WTC11 (cell line): ENCODE results near the gene FLYWCH2. TPM values are rescaled to one million over a fixed set of nuclear protein-coding genes. Genes with fewer than 3 reads are reported as not detected.

Experiments used
- ATAC-seq: fragments of 200-7000 bp; cut with Tn5 transposase; 2 replicates; pipeline ENCODE4 v1.10.0; 2021; ENCODE audit warnings: mild to moderate bottlenecking, moderate library complexity
- CTCF ChIA-PET: fragments of 300-600 bp; sonication (Branson Sonifier 250); formaldehyde crosslinking; loops from one replicate; lab custom pipeline; 2021; ENCODE audit warnings: antibody characterized with exemption; lab: Charles Lee
- POLR2A ChIA-PET: fragments of 350-600 bp; sonication (Branson Sonifier 250); formaldehyde crosslinking; loops from one replicate; lab custom pipeline; 2021; ENCODE audit warnings: antibody characterized with exemption; lab: Charles Lee
- DNase-seq: peaks from one replicate; pipeline ENCODE4 v3.0.0; 2021; ENCODE audit warnings: low spot score
- H3K27ac Mint-ChIP-seq: 2 replicates; pipeline ENCODE4 v1.8.0; 2021; ENCODE audit warnings: mixed read lengths
- H3K27me3 Mint-ChIP-seq: 2 replicates; pipeline ENCODE4 v1.8.0; 2021; ENCODE audit warnings: low read depth, mild to moderate bottlenecking, moderate library complexity, mixed read lengths
- H3K36me3 Mint-ChIP-seq: 2 replicates; pipeline ENCODE4 v1.8.0; 2021; ENCODE audit warnings: mixed read lengths
- H3K4me1 Mint-ChIP-seq: 2 replicates; pipeline ENCODE4 v1.8.0; 2022; ENCODE audit warnings: mixed read lengths
- H3K4me3 Mint-ChIP-seq: 2 replicates; pipeline ENCODE4 v1.8.0; 2021; ENCODE audit warnings: mild to moderate bottlenecking, moderate library complexity, mixed read lengths
- H3K9me3 Mint-ChIP-seq: 2 replicates; pipeline ENCODE4 v1.8.0; 2021; ENCODE audit warnings: mixed read lengths
- ELF4 ChIP-seq: sonication (generic); formaldehyde crosslinking; IDR thresholded peaks from 2 replicates; pipeline ENCODE4 v1.8.1; 2022; ENCODE audit warnings: low read depth, mild to moderate bottlenecking, moderate library complexity, missing genetic modification reagents
- FOXK1 ChIP-seq: sonication (generic); formaldehyde crosslinking; IDR thresholded peaks from 2 replicates; pipeline ENCODE4 v1.8.0; 2022; ENCODE audit warnings: mild to moderate bottlenecking, moderate library complexity, missing genetic modification reagents
- GABPB1 ChIP-seq: sonication (generic); formaldehyde crosslinking; IDR thresholded peaks from 2 replicates; pipeline ENCODE4 v1.8.1; 2023; ENCODE audit warnings: mild to moderate bottlenecking, missing genetic modification reagents
- KAT7 ChIP-seq: sonication (generic); formaldehyde crosslinking; IDR thresholded peaks from 2 replicates; pipeline ENCODE4 v1.8.1; 2023; ENCODE audit warnings: missing genetic modification reagents, mild to moderate bottlenecking, borderline replicate concordance
- MXD4 ChIP-seq: fragments of 250-450 bp; sonication (Bioruptor Pico); IDR thresholded peaks from 2 replicates; pipeline ENCODE4 v1.8.0; 2021; ENCODE audit warnings: mild to moderate bottlenecking, moderate library complexity, borderline replicate concordance
- MYBL2 ChIP-seq: sonication (generic); formaldehyde crosslinking; IDR thresholded peaks from 2 replicates; pipeline ENCODE4 v1.8.1; 2023; ENCODE audit warnings: mild to moderate bottlenecking, moderate library complexity, missing genetic modification reagents
- NFE2L1 ChIP-seq: sonication (generic); formaldehyde crosslinking; IDR thresholded peaks from 2 replicates; pipeline ENCODE4 v1.8.1; 2023; ENCODE audit warnings: missing genetic modification reagents
- NFYB ChIP-seq: sonication (generic); formaldehyde crosslinking; conservative IDR thresholded peaks from 2 replicates; pipeline ENCODE4 v1.8.0; 2022; ENCODE audit warnings: low read depth, missing genetic modification reagents
- NR3C1 ChIP-seq: sonication (generic); formaldehyde crosslinking; conservative IDR thresholded peaks from 2 replicates; pipeline ENCODE4 v1.8.1; 2023; ENCODE audit warnings: low read depth, mild to moderate bottlenecking, missing genetic modification reagents
- OVOL2 ChIP-seq: fragments of 250-450 bp; sonication (Bioruptor Pico); IDR thresholded peaks from 2 replicates; pipeline ENCODE4 v1.9.0; 2021; ENCODE audit warnings: mild to moderate bottlenecking, borderline replicate concordance
- RELA ChIP-seq: sonication (generic); formaldehyde crosslinking; IDR thresholded peaks from 2 replicates; pipeline ENCODE4 v1.8.1; 2022; ENCODE audit warnings: missing genetic modification reagents, mild to moderate bottlenecking, borderline replicate concordance
- SMAD3 ChIP-seq: sonication (generic); formaldehyde crosslinking; IDR thresholded peaks from 2 replicates; pipeline ENCODE4 v1.8.0; 2022; ENCODE audit warnings: missing genetic modification reagents, mild to moderate bottlenecking, borderline replicate concordance
- TEAD1 ChIP-seq: sonication (generic); formaldehyde crosslinking; IDR thresholded peaks from 2 replicates; pipeline ENCODE4 v1.8.0; 2022; ENCODE audit warnings: mild to moderate bottlenecking, missing genetic modification reagents
- TEAD4 ChIP-seq: sonication (generic); formaldehyde crosslinking; IDR thresholded peaks from 2 replicates; pipeline ENCODE4 v1.8.0; 2022; ENCODE audit warnings: mild to moderate bottlenecking, missing genetic modification reagents
- ZBTB21 ChIP-seq: sonication (generic); formaldehyde crosslinking; IDR thresholded peaks from 2 replicates; pipeline ENCODE4 v1.8.1; 2023; ENCODE audit warnings: mild to moderate bottlenecking, missing genetic modification reagents, borderline replicate concordance
- total RNA-seq: library from RNA; stranded (reverse); gene quantifications from 3 replicates; pipeline ENCODE4 v1.2.3, GENCODE V29; 2021
- TF ChIP-seq, protein P1 (sequence below): sonication (generic); formaldehyde crosslinking; IDR thresholded peaks from 2 replicates; pipeline ENCODE4 v1.8.1; 2022; ENCODE audit warnings: mild to moderate bottlenecking, missing genetic modification reagents, moderate library complexity, borderline replicate concordance
- TF ChIP-seq, protein P2 (sequence below): sonication (generic); formaldehyde crosslinking; IDR thresholded peaks from 2 replicates; pipeline ENCODE4 v1.8.0; 2022; ENCODE audit warnings: mild to moderate bottlenecking, missing genetic modification reagents
- TF ChIP-seq, protein P3 (sequence below): fragments of 200-600 bp; IDR thresholded peaks from 2 replicates; pipeline ENCODE4 v1.8.0; 2022; ENCODE audit warnings: antibody characterized with exemption
- TF ChIP-seq, protein P4 (sequence below): sonication (generic); formaldehyde crosslinking; IDR thresholded peaks from 2 replicates; pipeline ENCODE4 v1.8.1; 2023; ENCODE audit warnings: mild to moderate bottlenecking, missing genetic modification reagents
- TF ChIP-seq, protein P5 (sequence below): fragments of 250-450 bp; sonication (Bioruptor Pico); IDR thresholded peaks from 2 replicates; pipeline ENCODE4 v1.9.0; 2021; ENCODE audit warnings: moderate library complexity, mild to moderate bottlenecking, inconsistent platforms, borderline replicate concordance
- TF ChIP-seq, protein P6 (sequence below): fragments of 250-450 bp; sonication (Bioruptor Pico); IDR thresholded peaks from 2 replicates; pipeline ENCODE4 v2.1.2; 2022; ENCODE audit warnings: mild to moderate bottlenecking, moderate library complexity

The FLYWCH2 gene
- total RNA-seq, 1 experiment from 2014 or later = 20.7 TPM

DNA sequence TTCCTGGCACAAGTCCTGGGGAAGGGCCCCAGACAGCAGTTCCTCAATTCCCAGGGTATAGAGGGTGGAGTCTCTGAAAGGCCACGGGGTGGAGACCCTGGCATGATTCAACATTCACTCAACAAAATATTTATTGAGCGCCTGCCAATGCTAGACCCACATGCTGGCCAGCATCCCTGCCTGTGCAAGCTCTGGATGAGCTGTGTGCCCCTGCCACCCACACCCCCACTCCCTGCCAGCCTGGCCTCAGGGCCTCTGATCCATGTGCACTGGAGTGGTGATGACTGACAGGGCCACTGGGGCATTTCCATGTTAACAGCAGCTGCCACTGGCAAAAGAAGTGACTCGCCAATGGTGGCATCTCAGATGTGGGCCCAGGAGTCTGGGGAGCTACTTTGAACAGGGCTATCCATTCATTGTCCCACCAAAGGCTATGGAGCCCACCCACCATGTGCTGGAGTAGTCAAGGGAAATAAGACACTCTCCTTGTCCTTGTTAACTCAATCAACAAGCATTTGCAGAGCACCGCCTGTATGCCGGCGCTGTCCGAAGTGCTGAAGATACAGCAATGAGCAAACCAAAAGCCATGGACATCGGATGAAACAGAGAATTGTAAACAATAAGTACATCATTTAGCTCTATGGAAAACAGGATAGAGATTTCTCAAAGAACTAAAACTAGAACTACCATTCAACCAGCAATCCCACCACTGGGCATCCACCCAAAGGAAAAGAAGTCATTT lies 22.0 kb upstream of the FLYWCH2 start:
- ChIA-PET CTCF (interaction anchor here (0.6 to 2.1 kb wide), 2 partner anchors 22 to 64 kb away, joined by 3 to 7 read pairs; no protein-coding TSS in a partner anchor), POLR2A (no interaction called here)
- TF ChIP-seq, protein P1, sequence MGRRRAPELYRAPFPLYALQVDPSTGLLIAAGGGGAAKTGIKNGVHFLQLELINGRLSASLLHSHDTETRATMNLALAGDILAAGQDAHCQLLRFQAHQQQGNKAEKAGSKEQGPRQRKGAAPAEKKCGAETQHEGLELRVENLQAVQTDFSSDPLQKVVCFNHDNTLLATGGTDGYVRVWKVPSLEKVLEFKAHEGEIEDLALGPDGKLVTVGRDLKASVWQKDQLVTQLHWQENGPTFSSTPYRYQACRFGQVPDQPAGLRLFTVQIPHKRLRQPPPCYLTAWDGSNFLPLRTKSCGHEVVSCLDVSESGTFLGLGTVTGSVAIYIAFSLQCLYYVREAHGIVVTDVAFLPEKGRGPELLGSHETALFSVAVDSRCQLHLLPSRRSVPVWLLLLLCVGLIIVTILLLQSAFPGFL (CRISPR knock-in tag) = no peak
- TF ChIP-seq KAT7 (no peak), TEAD1 (no peak), FOXK1 (CRISPR knock-in tag) (peak; percentile 32; the same call in 1 of the 2 replicates)
- TF ChIP-seq, protein P2, sequence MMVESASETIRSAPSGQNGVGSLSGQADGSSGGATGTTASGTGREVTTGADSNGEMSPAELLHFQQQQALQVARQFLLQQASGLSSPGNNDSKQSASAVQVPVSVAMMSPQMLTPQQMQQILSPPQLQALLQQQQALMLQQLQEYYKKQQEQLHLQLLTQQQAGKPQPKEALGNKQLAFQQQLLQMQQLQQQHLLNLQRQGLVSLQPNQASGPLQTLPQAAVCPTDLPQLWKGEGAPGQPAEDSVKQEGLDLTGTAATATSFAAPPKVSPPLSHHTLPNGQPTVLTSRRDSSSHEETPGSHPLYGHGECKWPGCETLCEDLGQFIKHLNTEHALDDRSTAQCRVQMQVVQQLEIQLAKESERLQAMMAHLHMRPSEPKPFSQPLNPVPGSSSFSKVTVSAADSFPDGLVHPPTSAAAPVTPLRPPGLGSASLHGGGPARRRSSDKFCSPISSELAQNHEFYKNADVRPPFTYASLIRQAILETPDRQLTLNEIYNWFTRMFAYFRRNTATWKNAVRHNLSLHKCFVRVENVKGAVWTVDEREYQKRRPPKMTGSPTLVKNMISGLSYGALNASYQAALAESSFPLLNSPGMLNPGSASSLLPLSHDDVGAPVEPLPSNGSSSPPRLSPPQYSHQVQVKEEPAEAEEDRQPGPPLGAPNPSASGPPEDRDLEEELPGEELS (CRISPR knock-in tag) = 0 out of 2 replicates have a peak, but pooled peaks have one; percentile 61
- TF ChIP-seq, protein P3, sequence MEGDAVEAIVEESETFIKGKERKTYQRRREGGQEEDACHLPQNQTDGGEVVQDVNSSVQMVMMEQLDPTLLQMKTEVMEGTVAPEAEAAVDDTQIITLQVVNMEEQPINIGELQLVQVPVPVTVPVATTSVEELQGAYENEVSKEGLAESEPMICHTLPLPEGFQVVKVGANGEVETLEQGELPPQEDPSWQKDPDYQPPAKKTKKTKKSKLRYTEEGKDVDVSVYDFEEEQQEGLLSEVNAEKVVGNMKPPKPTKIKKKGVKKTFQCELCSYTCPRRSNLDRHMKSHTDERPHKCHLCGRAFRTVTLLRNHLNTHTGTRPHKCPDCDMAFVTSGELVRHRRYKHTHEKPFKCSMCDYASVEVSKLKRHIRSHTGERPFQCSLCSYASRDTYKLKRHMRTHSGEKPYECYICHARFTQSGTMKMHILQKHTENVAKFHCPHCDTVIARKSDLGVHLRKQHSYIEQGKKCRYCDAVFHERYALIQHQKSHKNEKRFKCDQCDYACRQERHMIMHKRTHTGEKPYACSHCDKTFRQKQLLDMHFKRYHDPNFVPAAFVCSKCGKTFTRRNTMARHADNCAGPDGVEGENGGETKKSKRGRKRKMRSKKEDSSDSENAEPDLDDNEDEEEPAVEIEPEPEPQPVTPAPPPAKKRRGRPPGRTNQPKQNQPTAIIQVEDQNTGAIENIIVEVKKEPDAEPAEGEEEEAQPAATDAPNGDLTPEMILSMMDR = 0 out of 2 replicates have a peak, but pooled peaks have one; percentile 13
- TF ChIP-seq, protein P4, sequence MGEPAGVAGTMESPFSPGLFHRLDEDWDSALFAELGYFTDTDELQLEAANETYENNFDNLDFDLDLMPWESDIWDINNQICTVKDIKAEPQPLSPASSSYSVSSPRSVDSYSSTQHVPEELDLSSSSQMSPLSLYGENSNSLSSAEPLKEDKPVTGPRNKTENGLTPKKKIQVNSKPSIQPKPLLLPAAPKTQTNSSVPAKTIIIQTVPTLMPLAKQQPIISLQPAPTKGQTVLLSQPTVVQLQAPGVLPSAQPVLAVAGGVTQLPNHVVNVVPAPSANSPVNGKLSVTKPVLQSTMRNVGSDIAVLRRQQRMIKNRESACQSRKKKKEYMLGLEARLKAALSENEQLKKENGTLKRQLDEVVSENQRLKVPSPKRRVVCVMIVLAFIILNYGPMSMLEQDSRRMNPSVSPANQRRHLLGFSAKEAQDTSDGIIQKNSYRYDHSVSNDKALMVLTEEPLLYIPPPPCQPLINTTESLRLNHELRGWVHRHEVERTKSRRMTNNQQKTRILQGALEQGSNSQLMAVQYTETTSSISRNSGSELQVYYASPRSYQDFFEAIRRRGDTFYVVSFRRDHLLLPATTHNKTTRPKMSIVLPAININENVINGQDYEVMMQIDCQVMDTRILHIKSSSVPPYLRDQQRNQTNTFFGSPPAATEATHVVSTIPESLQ = no peak
- Mint-ChIP-seq H3K27ac (no peak overlapping the region), H3K4me1 (peaks cover 5% of the 10 kb centered on the region), H3K27me3 (peaks cover 61% of the 10 kb centered on the region), H3K9me3 (peaks cover 11% of the 10 kb centered on the region), H3K4me3 (no peak overlapping the region), H3K36me3 (no peaks in the 10 kb centered on the region)
- ATAC-seq (no peak), DNase-seq (no peak)

DNA sequence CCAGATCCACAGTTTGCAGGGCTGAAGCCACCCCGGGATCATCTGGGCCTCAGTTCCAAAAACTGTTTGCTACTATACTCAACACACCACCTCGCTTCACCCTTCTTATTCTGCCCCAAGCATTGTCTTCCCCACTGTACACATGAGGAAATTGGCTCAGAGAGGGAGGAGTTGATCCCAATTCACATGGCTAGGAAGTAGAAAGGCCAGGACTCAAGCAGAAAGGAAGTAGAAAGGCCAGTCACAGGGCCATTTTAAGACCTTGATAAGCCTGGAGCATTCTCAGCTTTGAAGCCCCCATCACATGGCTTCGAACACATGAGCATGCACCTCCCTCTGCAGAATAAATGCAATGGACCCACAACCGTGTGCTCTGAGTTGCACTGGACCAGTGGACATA lies 17.4 kb upstream of the FLYWCH2 start:
- ATAC-seq (no peak), DNase-seq (no peak)
- POLR2A ChIA-PET = no interaction called here
- Mint-ChIP-seq H3K36me3 (no peaks in the 10 kb centered on the region), H3K9me3 (peaks cover 8% of the 10 kb centered on the region), H3K27me3 (peaks cover 73% of the 10 kb centered on the region), H3K4me1 (no peaks in the 10 kb centered on the region), H3K4me3 (no peak overlapping the region), H3K27ac (no peak overlapping the region)
- CTCF ChIA-PET = interaction anchor here (1.0 to 1.6 kb wide), 2 partner anchors 23 to 26 kb away, joined by 3 to 4 read pairs; no protein-coding TSS in a partner anchor
- TF ChIP-seq OVOL2 (CRISPR knock-in tag) = no peak
- no peak for TF ChIP-seq NFE2L1 (CRISPR knock-in tag)
- TF ChIP-seq MYBL2 (CRISPR knock-in tag) = no peak
- no peak for TF ChIP-seq MXD4 (CRISPR knock-in tag)
- no peak for TF ChIP-seq ELF4 (CRISPR knock-in tag)

DNA sequence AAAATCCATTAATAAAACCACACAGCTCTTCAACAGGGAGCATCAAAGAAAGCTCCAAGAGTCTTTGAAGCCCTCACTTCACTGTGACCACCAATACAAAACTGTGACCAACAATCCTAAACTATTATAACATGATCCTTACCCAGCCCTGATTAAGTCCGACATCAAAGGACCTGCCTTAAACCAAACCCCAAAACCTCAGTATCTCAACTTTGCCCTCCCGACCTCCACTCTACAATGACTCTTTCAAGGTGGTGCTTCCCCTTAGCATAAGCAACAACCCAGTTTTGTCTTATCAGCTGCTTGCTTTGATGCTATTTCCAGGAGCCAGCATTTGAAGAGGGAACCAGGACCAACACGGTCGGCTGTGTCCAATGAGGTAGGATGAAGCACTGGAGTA lies 16.6 kb upstream of the FLYWCH2 start:
- no peak for ATAC-seq
- no peak for DNase-seq
- Mint-ChIP-seq H3K27ac (no peak overlapping the region), H3K4me3 (no peak overlapping the region), H3K4me1 (no peaks in the 10 kb centered on the region), H3K27me3 (peaks cover 73% of the 10 kb centered on the region), H3K36me3 (no peaks in the 10 kb centered on the region), H3K9me3 (peaks cover 2% of the 10 kb centered on the region)
- ChIA-PET CTCF (interaction anchor here (1.6 to 4.7 kb wide), 2 partner anchors 27 kb away, joined by 4 to 99 read pairs; no protein-coding TSS in a partner anchor), POLR2A (no interaction called here)
- TF ChIP-seq NR3C1 (no peak), TEAD4 (CRISPR knock-in tag) (no peak), ELF4 (CRISPR knock-in tag) (no peak), ZBTB21 (CRISPR knock-in tag) (no peak), SMAD3 (no peak), NFYB (no peak), RELA (CRISPR knock-in tag) (no peak), GABPB1 (CRISPR knock-in tag) (no peak)
- TF ChIP-seq, protein P5, sequence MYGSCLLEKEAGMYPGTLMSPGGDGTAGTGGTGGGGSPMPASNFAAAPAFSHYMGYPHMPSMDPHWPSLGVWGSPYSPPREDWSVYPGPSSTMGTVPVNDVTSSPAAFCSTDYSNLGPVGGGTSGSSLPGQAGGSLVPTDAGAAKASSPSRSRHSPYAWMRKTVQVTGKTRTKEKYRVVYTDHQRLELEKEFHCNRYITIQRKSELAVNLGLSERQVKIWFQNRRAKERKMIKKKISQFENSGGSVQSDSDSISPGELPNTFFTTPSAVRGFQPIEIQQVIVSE (CRISPR knock-in tag) = no peak
- TF ChIP-seq, protein P6, sequence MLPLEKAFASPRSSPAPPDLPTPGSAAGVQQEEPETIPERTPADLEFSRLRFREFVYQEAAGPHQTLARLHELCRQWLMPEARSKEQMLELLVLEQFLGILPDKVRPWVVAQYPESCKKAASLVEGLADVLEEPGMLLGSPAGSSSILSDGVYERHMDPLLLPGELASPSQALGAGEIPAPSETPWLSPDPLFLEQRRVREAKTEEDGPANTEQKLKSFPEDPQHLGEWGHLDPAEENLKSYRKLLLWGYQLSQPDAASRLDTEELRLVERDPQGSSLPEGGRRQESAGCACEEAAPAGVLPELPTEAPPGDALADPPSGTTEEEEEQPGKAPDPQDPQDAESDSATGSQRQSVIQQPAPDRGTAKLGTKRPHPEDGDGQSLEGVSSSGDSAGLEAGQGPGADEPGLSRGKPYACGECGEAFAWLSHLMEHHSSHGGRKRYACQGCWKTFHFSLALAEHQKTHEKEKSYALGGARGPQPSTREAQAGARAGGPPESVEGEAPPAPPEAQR (CRISPR knock-in tag) = no peak
